Measurements from ENCODE around the gene CR1. TPM values are rescaled to one million over a fixed set of nuclear protein-coding genes. Genes with fewer than 3 reads are reported as not detected.

Gene CR1
- polyA plus RNA-seq, 3 donors: 11.3 to 30.8 (median 26.5) TPM

DNA sequence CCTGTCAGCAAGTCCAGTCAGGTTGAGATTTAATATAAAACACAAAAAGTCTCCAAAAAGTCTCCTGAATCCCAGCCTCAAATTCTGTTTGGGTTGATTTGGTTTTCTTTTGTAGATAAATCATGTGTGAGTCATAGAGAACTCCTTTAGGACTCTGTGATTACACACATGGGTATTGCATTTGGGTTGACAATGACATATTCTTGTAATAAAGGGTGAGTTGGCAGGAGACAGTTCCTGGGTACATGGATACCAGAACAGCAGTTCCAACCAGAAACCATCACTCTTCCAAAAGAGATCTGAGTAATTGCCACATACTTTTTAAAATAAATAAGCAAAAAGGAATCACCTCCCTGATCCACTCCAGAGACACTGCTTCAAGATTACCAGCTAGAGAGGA is 32.9 kb upstream of the CR1 start:
- Mint-ChIP-seq H3K4me3 (no peak overlapping the region), H3K27me3 (ENCODE audit: low read depth in 3 of 3) (peaks cover 2 to 4% (median 2%) of the 10 kb centered on the region in 3 donors), H3K27ac (no peak overlapping the region), H3K36me3 (no peaks in the 10 kb centered on the region), H3K9me3 (no peaks in the 10 kb centered on the region), H3K4me1 (no peaks in the 10 kb centered on the region)
- H3K9me3 ChIP-seq (replicated peaks in 1 of 2; ENCODE audit: control insufficient read depth in 1 of 2, insufficient read depth in 1 of 2, low read length in 2 of 2): no peaks in the 10 kb centered on the region
- no peaks in the 10 kb centered on the region for H4K20me1 ChIP-seq (ENCODE audit: insufficient read depth, low read length)
- DNase-seq: peak in 1 of 3 donors; percentile 5
- no peak overlapping the region for H3K4me2 ChIP-seq (replicated peaks; ENCODE audit: extremely low read depth, low read length, poor library complexity, severe bottlenecking)
- no peak overlapping the region for H2AFZ ChIP-seq (ENCODE audit: insufficient read depth, low read depth, low read length, poor library complexity, severe bottlenecking)
- intact Hi-C loops (cut with micrococcal nuclease): loop anchor here in 1 of 2 donors (5.0 kb wide), 1 partner anchor 41 kb away; no protein-coding TSS in a partner anchor
- TF ChIP-seq, protein P1, sequence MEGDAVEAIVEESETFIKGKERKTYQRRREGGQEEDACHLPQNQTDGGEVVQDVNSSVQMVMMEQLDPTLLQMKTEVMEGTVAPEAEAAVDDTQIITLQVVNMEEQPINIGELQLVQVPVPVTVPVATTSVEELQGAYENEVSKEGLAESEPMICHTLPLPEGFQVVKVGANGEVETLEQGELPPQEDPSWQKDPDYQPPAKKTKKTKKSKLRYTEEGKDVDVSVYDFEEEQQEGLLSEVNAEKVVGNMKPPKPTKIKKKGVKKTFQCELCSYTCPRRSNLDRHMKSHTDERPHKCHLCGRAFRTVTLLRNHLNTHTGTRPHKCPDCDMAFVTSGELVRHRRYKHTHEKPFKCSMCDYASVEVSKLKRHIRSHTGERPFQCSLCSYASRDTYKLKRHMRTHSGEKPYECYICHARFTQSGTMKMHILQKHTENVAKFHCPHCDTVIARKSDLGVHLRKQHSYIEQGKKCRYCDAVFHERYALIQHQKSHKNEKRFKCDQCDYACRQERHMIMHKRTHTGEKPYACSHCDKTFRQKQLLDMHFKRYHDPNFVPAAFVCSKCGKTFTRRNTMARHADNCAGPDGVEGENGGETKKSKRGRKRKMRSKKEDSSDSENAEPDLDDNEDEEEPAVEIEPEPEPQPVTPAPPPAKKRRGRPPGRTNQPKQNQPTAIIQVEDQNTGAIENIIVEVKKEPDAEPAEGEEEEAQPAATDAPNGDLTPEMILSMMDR (IDR thresholded peaks at IDR 0.05): no peak
- no peak overlapping the region for H3K9ac ChIP-seq (ENCODE audit: insufficient read depth, low read length, poor library complexity, severe bottlenecking)
- H3K27me3 ChIP-seq (ENCODE audit: control insufficient read depth in 2 of 2, insufficient read depth in 2 of 2, low read length in 2 of 2): no peaks in the 10 kb centered on the region
- H3K4me3 ChIP-seq (replicated peaks in 1 of 3; ENCODE audit: low read depth in 2 of 3, low read length in 3 of 3): no peak overlapping the region
- no peaks in the 10 kb centered on the region for H3K4me1 ChIP-seq (ENCODE audit: control insufficient read depth in 1 of 2, insufficient read depth in 2 of 2, low read length in 2 of 2)
- H3K36me3 ChIP-seq (replicated peaks in 1 of 2; ENCODE audit: control insufficient read depth in 1 of 2, insufficient read depth in 2 of 2, low read length in 2 of 2): no peaks in the 10 kb centered on the region
- H3K27ac ChIP-seq (ENCODE audit: low read depth in 1 of 2, low read length in 2 of 2): no peak overlapping the region
- no peaks in the 10 kb centered on the region for H3K79me2 ChIP-seq (ENCODE audit: insufficient read depth, low read length)

DNA sequence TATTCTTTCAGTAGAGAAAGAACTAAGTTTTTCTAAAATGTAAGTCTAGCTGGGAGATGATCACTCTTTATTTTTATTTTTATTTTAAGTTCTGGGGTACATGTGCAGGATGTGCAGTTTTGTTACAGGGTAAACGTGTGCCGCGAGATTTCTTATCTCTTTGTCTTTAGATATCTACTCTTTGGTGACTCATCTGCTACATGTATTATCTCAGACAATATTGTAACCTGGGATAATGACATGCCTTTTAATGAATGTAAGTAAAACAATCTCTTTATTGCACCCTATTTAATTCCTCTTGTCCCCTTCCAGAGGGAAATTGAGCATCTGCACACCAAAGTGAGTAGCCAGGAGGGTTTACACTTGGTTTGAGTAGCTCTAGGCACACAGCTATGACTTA is 32.4 kb upstream of the CR1 start:
- WGBS (ENCODE audit: insufficient coverage): no CpG with 5 or more reads among the region's 3 CpGs
- no peaks in the 10 kb centered on the region for H3K36me3 Mint-ChIP-seq
- H3K4me3 ChIP-seq (replicated peaks in 1 of 3; ENCODE audit: low read depth in 2 of 3, low read length in 3 of 3): no peak overlapping the region
- intact Hi-C loops (cut with micrococcal nuclease): loop anchor here in 1 of 2 donors (5.0 kb wide), 1 partner anchor 41 kb away; no protein-coding TSS in a partner anchor
- H4K20me1 ChIP-seq (ENCODE audit: insufficient read depth, low read length): no peaks in the 10 kb centered on the region
- no peak overlapping the region for H2AFZ ChIP-seq (ENCODE audit: insufficient read depth, low read depth, low read length, poor library complexity, severe bottlenecking)
- H3K27me3 ChIP-seq (ENCODE audit: control insufficient read depth in 2 of 2, insufficient read depth in 2 of 2, low read length in 2 of 2): no peaks in the 10 kb centered on the region
- H3K27ac ChIP-seq (ENCODE audit: low read depth in 1 of 2, low read length in 2 of 2): no peak overlapping the region
- H3K9me3 Mint-ChIP-seq: no peaks in the 10 kb centered on the region
- no peak for DNase-seq
- H3K4me1 ChIP-seq (ENCODE audit: control insufficient read depth in 1 of 2, insufficient read depth in 2 of 2, low read length in 2 of 2): no peaks in the 10 kb centered on the region
- H3K9me3 ChIP-seq (replicated peaks in 1 of 2; ENCODE audit: control insufficient read depth in 1 of 2, insufficient read depth in 1 of 2, low read length in 2 of 2): no peaks in the 10 kb centered on the region
- no peaks in the 10 kb centered on the region for H3K79me2 ChIP-seq (ENCODE audit: insufficient read depth, low read length)
- H3K36me3 ChIP-seq (replicated peaks in 1 of 2; ENCODE audit: control insufficient read depth in 1 of 2, insufficient read depth in 2 of 2, low read length in 2 of 2): no peaks in the 10 kb centered on the region
- H3K4me1 Mint-ChIP-seq: no peaks in the 10 kb centered on the region
- H3K9ac ChIP-seq (ENCODE audit: insufficient read depth, low read length, poor library complexity, severe bottlenecking): no peak overlapping the region
- no peak overlapping the region for H3K27ac Mint-ChIP-seq
- H3K27me3 Mint-ChIP-seq (ENCODE audit: low read depth in 3 of 3): peaks cover 2 to 4% (median 2%) of the 10 kb centered on the region in 3 donors
- H3K4me2 ChIP-seq (replicated peaks; ENCODE audit: extremely low read depth, low read length, poor library complexity, severe bottlenecking): no peak overlapping the region
- no peak overlapping the region for H3K4me3 Mint-ChIP-seq
- TF ChIP-seq, protein P1 (IDR thresholded peaks at IDR 0.05): no peak

All from CD14-positive monocyte (primary cell).